ENCODE data around the gene GLUL.
"Not testable (repeated sequence)": the region's sequence is repeated elsewhere in the genome, so short reads cannot be mapped to it uniquely, and the experiment has no call there.

Gene GLUL

GRCh38 chr1:182359645-182360044 lies 31.9 kb downstream of the GLUL start:
- no peak for DNase-seq

GRCh38 chr1:182357913-182358312 lies 33.7 kb downstream of the GLUL start:
- no peak for DNase-seq

- no peak for DNase-seq
Measured at GRCh38 chr1:182357171-182357570, 34.4 kb downstream of the GLUL start.

- no peak for DNase-seq
Measured at GRCh38 chr1:182355723-182356098, 35.9 kb downstream of the GLUL start.

GRCh38 chr1:182351790-182352364 lies 39.7 kb downstream of the GLUL start:
- DNase-seq, result no peak

- DNase-seq, result no peak
Measured at GRCh38 chr1:182350839-182351238, 40.8 kb downstream of the GLUL start.

GRCh38 chr1:182348961-182349747 lies 42.4 kb downstream of the GLUL start:
- no peak for DNase-seq

GRCh38 chr1:182347019-182347418 lies 44.6 kb downstream of the GLUL start:
- no peak for DNase-seq

- no peak for DNase-seq
Measured at GRCh38 chr1:182340233-182341058, 51.1 kb downstream of the GLUL start.

- no peak for DNase-seq
Measured at GRCh38 chr1:182339684-182340083, 51.9 kb downstream of the GLUL start.

GRCh38 chr1:182338806-182339370 lies 52.7 kb downstream of the GLUL start:
- DNase-seq, result no peak

- no peak for DNase-seq
Measured at GRCh38 chr1:182337736-182338571, 53.6 kb downstream of the GLUL start.

- DNase-seq, result no peak
Measured at GRCh38 chr1:182335771-182336566, 55.6 kb downstream of the GLUL start.

- DNase-seq, result not testable (repeated sequence)
Measured at GRCh38 chr1:182333071-182333571, 58.5 kb downstream of the GLUL start.

GRCh38 chr1:182332261-182333060 lies 59.1 kb downstream of the GLUL start:
- no peak for DNase-seq

All from stimulated activated CD4-positive, alpha-beta T cell treated with anti-CD3 and anti-CD28 coated beads, Interleukin-12 subunit alpha, Interleukin-12 subunit beta, amount 100 ng/mL, for 4 hours (primary cell).